GM21619 (cell line): ENCODE results near the gene LTBP1.
"Not testable (repeated sequence)": the region's sequence is repeated elsewhere in the genome, so short reads cannot be mapped to it uniquely, and the experiment has no call there.

Source experiments
- ATAC-seq: cut with Tn5 transposase; IDR thresholded peaks from one replicate; pipeline ENCODE4 v1.9.1; 2021; ENCODE audit not compliant: unreplicated experiment

LTBP1 gene

GRCh38 chr2:33370636-33371265 is 424.0 kb downstream of the LTBP1 start:
- ATAC-seq, result no peak

- ATAC-seq, result no peak
Measured at GRCh38 chr2:33371304-33372090, 424.7 kb downstream of the LTBP1 start.

GRCh38 chr2:33372940-33373553 is 426.3 kb downstream of the LTBP1 start:
- ATAC-seq, result no peak

GRCh38 chr2:33373986-33374385 is 427.2 kb downstream of the LTBP1 start:
- no peak for ATAC-seq

- ATAC-seq, result no peak
Measured at GRCh38 chr2:33375054-33375453, 428.3 kb downstream of the LTBP1 start.

DNA sequence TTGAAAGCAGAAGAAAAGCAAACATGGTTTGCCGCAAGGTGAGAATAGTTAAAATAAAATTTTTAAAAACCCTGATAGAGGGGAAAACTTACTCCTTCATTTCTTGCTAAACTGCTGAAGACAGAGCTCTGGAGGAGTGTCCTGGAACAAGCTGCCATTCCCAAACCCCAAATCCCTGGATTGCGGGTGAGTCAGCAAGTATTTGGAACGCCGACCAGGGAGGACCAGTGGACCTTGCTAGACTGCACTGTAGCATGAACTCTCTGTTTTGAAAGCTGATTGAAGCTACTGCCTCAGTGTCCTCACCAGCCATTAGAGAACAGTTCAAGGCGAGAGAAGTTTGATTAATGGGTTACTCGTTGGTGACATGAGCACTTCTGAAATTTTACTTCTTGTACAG is 430.3 kb downstream of the LTBP1 start:
- no peak for ATAC-seq

- no peak for ATAC-seq
Measured at GRCh38 chr2:33378556-33379210, 431.9 kb downstream of the LTBP1 start.

GRCh38 chr2:33380001-33380609 is 433.4 kb downstream of the LTBP1 start:
- no peak for ATAC-seq

- no peak for ATAC-seq
Measured at GRCh38 chr2:33380719-33381118, 434.0 kb downstream of the LTBP1 start.

GRCh38 chr2:33381301-33381858 is 434.6 kb downstream of the LTBP1 start:
- ATAC-seq, result no peak

GRCh38 chr2:33383855-33384598 is 437.3 kb downstream of the LTBP1 start:
- no peak for ATAC-seq

- no peak for ATAC-seq
Measured at GRCh38 chr2:33384599-33384961, 437.8 kb downstream of the LTBP1 start.

GRCh38 chr2:33388996-33389395 is 442.2 kb downstream of the LTBP1 start:
- no peak for ATAC-seq

DNA sequence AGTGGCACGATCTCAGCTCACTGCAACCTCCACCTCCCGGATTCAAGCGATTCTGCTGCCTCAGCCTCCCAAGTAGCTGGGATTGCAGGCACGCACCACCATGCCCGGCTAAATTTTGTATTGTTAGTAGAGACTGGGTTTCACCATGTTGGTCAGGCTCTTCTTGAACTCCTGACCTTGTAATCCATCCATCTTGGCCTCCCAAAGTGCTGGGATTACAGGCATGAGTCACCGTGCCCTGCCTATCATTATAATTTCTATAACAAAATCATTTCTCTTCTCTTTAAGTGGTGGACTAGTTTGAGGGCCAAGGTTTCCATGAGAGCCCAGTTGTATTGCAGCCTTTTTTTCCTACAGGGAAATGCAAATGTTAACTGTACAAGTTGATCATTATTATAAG is 442.9 kb downstream of the LTBP1 start:
- ATAC-seq, result not testable (repeated sequence)

- ATAC-seq, result no peak
Measured at GRCh38 chr2:33391529-33392255, 444.9 kb downstream of the LTBP1 start.

DNA sequence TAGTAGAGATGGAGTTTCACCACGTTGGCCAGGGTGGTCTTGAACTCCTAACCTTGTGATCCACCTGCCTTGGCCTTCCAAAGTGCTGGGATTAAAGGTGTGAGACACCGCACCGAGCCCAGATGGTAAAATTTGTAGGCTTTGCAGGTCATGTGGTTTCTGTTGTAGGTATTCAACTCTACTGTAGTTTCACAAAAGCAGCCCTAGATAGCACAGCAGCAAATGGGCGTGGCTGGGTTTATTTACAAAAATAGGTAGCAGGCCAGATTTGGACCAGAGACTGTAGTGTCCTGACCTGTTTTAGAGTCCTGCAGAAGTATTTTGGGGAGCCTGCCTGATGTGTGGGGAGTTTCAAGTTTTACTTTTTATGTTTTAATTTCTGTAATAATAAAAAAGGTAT is 445.6 kb downstream of the LTBP1 start:
- no peak for ATAC-seq

GRCh38 chr2:33395034-33395433 is 448.3 kb downstream of the LTBP1 start:
- no peak for ATAC-seq

DNA sequence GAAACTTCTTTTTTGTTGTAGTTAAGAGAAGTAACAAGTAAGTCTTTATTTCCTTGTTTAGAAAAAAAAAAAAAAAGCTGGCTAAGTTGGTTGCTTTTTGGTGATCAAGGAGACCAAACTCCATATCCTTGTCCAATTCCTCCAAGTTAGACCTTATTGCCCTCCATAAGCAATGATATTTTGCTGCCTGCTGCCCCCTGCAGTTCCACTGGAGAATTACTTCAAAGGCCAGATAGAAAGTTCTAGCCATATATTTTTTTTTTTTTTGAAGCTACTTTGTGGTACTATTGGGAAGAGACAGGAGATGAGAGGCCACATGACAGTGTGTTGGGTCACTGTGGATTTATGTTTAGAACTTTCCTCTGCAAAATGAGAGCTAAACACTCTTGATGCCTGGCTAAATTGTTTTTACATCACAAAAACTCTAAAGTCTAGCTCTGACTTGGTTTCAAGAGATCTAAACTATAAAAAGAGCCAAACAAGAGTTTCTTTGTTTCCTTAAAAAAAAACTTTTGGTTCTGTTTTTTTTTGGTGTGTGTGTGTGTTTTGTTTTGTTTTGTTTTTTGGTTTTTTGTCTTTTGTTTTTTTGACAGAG is 449.0 kb downstream of the LTBP1 start:
- peak; percentile 50 for ATAC-seq

- no peak for ATAC-seq
Measured at GRCh38 chr2:33404321-33404720, 457.6 kb downstream of the LTBP1 start.
